HFF-Myc (cell line): ENCODE results near the gene VPS25.
"Not testable (repeated sequence)": the region's sequence is repeated elsewhere in the genome, so short reads cannot be mapped to it uniquely, and the experiment has no call there.

ENCODE experiments used
- DNase-seq: peaks from one replicate; pipeline ENCODE4 v3.0.0-alpha.2; 2011; ENCODE audit warnings: low read depth; ENCODE audit errors: extremely low read depth
- H3K4me3 ChIP-seq: replicated peaks from 2 replicates; pipeline ENCODE4 v1.5.1; 2011; ENCODE audit warnings: low read depth, mild to moderate bottlenecking, control low read depth, low read length
- TF ChIP-seq, protein P1 (sequence below): IDR thresholded peaks from 2 replicates; pipeline ENCODE4 v1.5.1; 2012; ENCODE audit warnings: mild to moderate bottlenecking, low read depth, low read length, control low read depth; ENCODE audit errors: missing control alignments

The VPS25 gene

DNA sequence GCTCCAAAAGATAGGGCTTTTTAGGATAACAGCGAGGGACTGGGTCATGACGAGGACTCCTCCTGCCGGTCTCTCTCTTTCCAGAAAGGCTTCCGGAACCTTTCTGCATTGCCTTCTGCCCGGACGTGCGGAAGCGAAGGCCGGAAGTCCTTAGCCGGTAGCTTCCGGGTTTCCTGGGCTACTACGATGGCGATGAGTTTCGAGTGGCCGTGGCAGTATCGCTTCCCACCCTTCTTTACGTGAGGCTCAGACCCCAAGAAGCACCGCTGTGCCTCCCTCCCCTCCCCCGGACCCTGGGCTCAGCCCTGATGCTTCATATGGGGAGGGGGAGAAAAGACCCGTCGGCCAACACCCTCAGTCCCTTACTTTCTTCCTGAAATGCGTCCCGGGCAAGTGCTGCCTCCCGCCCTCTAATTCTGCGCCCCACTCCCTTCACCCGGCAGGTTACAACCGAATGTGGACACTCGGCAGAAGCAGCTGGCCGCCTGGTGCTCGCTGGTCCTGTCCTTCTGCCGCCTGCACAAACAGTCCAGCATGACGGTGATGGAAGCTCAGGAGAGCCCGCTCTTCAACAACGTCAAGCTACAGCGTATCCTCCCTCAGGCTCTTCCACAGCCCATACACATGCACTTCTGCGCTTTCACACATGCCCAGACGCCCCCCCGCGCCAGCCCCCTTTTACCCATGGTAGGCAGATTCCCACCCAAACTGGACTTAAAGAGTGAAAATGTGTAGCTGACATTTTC lies at the start of gene VPS25:
Gene VPS25, plus strand, starts transcription at position 160 of the 746 bp plus-strand sequence. Its CDS starts 27 bp downstream, at position 187.
- TF ChIP-seq, protein P1, sequence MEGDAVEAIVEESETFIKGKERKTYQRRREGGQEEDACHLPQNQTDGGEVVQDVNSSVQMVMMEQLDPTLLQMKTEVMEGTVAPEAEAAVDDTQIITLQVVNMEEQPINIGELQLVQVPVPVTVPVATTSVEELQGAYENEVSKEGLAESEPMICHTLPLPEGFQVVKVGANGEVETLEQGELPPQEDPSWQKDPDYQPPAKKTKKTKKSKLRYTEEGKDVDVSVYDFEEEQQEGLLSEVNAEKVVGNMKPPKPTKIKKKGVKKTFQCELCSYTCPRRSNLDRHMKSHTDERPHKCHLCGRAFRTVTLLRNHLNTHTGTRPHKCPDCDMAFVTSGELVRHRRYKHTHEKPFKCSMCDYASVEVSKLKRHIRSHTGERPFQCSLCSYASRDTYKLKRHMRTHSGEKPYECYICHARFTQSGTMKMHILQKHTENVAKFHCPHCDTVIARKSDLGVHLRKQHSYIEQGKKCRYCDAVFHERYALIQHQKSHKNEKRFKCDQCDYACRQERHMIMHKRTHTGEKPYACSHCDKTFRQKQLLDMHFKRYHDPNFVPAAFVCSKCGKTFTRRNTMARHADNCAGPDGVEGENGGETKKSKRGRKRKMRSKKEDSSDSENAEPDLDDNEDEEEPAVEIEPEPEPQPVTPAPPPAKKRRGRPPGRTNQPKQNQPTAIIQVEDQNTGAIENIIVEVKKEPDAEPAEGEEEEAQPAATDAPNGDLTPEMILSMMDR, result no peak
- H3K4me3 ChIP-seq, result peak within 1 kb of the TSS; percentile 98
- peak; percentile 39 for DNase-seq

DNA sequence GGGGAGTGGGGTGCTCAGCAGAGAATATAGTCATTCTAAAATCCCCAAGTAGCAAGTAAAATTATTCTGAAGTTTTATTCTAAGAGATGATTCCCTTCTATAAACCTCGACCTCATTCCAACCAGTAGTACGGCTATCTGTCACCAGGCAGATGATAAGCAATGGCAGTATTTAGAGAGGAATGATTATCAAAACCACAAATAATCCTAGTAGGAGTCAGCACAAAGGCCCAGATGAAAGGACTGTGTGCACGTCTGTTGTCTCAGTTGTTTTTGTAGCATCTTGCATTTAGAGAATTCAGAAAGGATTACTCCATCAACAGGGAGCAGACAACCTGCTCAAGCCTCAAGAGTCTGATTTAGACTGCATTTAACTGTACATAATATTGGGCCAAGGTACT lies 49.6 kb upstream of the VPS25 start:
- TF ChIP-seq, protein P1, result no peak
- no peak overlapping the region for H3K4me3 ChIP-seq
- DNase-seq, result no peak

DNA sequence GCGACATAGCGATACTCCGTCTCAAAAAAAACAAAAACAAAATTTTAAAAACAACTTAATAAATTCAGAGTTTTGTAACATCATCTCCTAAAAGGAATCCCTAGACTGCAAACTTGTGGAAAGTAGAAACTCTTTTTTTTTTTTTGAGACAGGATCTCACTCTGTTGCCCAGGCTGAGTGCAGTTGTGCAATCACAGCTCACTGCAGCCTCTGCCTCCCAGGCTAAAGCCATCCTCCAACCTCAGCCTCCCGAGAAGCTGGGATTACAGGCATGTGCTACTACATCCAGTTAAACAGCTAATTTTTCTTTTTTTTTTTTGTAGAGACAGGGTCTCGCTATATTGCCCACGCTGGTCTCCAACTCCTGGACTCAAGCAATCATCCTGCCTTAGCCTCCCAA lies 48.1 kb upstream of the VPS25 start:
- no peak for DNase-seq
- H3K4me3 ChIP-seq, result no peak overlapping the region
- TF ChIP-seq, protein P1, result no peak

DNA sequence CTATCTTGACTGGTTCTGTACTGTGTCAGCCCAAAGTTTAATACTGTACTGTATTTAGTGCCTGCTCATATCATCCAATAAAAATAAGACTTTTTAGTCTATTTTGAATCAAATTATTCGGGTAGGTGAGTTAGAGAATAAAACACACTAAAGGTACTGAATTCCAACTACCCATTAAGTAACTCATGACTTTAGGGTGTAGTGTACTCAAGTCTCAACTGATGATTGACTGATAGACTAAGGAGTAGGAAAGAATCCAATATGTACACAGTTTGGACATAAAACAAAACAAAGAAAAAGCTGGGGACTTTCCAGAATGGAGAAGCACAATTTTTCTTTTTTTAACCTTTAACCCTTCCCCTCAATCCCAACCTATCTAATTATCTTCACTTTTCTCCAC lies 32.5 kb upstream of the VPS25 start:
- no peak overlapping the region for H3K4me3 ChIP-seq
- DNase-seq, result no peak
- TF ChIP-seq, protein P1, result no peak

DNA sequence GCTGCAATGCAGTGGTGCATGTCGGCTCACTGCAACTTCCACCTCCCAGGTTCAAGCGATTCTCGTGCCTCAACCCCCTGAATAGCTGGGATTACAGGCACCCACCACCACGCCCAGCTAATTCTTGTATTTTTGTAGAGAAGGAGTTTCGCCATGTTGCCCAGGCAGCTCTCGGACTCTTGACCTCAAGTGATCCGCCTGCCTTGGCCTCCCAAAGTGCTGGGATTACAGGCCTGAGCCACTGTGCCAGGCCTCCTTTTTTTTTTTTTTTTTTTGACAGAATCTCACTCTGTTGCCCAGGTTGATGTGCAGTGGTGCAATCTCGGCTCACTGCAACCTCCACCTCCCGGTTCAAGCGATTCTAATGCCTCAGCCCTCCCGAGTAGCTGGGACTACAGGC lies 30.3 kb upstream of the VPS25 start:
- not testable (repeated sequence) for DNase-seq, H3K4me3 ChIP-seq

DNA sequence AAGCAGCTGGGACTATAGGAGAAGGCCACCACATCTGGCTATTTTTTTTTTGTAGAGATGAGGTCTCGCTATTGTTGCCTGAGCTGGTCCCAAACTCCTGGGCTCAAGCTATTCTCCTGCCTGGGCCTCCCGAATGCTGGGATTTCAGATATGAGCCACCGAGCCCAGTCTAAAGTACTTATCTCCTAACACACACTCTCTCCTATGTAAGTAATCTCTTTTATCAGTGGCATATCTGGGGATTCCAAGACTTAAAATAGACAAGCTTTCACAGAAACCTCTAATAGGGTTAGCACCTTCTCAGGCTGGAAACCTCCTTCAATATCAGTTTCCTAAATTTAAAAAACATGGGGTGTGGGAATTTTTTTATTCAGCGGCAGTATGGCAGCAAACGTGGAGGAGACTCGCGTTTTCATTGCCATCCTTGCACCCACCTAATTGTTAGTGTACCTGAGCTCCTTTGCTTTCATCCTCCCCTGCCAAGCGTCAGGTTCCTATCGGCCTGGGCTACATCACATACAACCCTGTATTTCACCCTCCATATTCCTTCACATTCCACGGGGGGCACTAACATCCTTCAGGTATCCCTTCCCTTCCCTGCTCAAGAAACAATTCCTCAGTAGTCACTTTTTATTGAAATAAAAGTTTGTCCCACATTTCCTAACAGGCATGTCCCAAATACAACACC lies 29.5 kb upstream of the VPS25 start:
- TF ChIP-seq, protein P1, result no peak
- peak; percentile 1 for DNase-seq
- H3K4me3 ChIP-seq, result peak overlapping the region; percentile 72

DNA sequence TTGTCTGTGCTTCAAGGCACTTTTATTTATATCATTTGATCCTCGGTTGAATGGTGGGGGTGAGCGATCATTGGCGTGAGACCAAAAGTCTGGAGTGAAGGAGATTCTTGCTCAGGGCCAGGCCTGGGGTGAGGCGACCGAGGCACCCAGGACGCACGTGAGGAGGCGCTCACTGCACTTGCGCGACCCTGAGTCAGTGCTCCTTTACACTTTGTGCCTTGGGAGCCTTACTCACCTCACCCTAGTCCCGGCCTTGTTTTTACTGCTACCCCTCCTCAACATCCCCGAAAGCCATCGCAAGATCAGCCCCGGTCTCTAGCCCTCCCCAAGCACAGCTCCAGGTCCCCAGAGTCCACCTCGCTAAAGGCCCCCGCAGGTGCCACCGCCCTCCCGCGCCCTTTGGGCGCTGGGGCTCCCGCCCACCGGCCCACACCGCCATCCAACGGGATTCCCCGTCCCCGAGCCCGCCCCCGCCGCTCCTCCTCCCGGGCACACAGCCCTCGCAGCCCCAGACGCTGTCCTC lies 28.9 kb upstream of the VPS25 start:
- peak; percentile 37 for DNase-seq
- peak overlapping the region; percentile 72 for H3K4me3 ChIP-seq
- TF ChIP-seq, protein P1, result no peak
